ENCODE data around the gene PPP1R12B.

PPP1R12B gene

DNA sequence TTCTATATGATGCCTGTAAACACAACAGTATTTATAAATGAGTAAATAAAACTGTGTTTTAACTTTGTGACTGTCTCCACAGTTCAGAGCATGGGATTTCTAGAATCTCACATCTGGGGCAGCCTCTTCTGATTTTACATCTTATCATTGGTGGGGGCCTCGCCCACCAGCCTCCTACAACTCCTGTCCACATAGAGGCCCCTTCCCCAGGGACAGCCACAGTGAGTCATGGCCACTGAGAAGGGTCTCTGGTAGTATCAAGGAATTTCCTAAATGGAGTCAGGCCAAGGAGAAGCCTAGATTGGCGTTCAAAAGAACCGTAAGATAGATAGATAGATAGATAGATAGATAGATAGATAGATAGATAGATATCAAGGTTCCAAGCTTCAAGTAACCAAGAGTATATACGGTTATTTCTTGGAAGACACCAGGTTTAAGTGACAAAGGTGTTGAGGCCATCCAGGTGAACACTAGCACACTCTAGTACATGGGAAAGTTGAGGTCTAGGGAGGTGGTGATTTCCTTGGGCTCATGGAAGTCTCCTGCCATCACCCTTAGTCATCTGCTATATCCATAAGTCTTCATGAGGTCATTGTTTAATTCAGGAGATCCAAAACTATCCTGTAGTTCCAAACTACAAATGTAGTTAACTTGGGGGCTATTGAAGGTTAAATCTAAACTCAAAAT is 240.1 kb downstream of the PPP1R12B start:
- H3K4me1 ChIP-seq (ENCODE audit: control insufficient read depth in 1 of 2, insufficient read depth in 1 of 2, low read depth in 1 of 2, low read length in 1 of 2), result peaks cover 0 to 15% of the 10 kb centered on the region in 2 experiments
- H3K27ac ChIP-seq, result no peak overlapping the region
- no peak for TF ChIP-seq CTCF (IDR thresholded peaks at IDR 0.05)

DNA sequence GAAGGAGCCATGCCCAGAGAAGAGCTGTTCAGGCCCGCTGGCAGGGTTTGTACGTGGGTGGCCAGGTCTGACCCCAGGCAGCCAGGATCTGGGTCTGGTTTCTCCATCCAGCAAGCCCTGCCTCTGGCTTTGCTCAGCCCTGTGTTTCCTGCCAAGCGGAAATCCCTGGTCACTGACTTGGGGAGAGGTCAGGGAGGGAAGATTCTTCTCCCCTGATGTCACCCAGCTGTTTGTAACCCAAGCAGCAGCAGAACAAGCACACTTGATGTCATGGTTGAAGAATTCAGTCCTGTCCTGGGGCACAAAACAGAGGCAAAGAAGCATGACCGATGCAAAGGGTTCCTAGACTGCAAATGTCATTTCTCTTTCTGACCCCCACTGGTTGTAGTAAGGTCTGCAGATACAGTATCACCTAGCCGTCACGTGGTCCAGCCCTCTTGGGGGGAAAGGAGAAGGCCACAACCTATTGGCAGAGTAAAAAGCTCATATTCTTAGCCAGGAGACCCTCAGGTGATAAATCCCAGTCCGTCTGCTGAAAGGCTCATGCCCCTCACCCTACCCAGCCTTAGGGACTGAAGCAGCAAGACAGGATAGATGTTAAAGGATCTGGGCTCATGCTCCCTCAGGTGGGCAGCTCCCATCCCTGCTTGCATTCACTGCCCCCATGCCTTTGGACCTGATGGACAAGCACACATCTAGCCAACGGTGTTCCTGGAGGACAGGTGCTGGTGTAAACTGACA is 240.9 kb downstream of the PPP1R12B start:
- Histone ChIP-seq H3K27me3 (no peaks in the 10 kb centered on the region), H3K4me1 (ENCODE audit: control insufficient read depth in 1 of 2, insufficient read depth in 1 of 2, low read depth in 1 of 2, low read length in 1 of 2) (peaks cover 0 to 15% of the 10 kb centered on the region in 2 experiments), H3K27ac (no peak overlapping the region), H3K36me3 (peaks cover 86% of the 10 kb centered on the region), H3K4me3 (ENCODE audit: low read depth in 1 of 2, low read length in 1 of 2) (no peak overlapping the region), H3K9me3 (no peaks in the 10 kb centered on the region)
- no peak for TF ChIP-seq CTCF (IDR thresholded peaks at IDR 0.05)

More for the DNA sequence above, 240.1 kb downstream of the PPP1R12B start:
- Histone ChIP-seq H3K27me3 (no peaks in the 10 kb centered on the region), H3K9me3 (no peaks in the 10 kb centered on the region), H3K4me3 (ENCODE audit: low read depth in 1 of 2, low read length in 1 of 2) (no peak overlapping the region), H3K36me3 (peaks cover 86% of the 10 kb centered on the region)

GRCh38 chr1:202590126-202590525 is 241.6 kb downstream of the PPP1R12B start:
- Histone ChIP-seq H3K27ac (no peak overlapping the region), H3K4me3 (ENCODE audit: low read depth in 1 of 2, low read length in 1 of 2) (no peak overlapping the region)

DNA sequence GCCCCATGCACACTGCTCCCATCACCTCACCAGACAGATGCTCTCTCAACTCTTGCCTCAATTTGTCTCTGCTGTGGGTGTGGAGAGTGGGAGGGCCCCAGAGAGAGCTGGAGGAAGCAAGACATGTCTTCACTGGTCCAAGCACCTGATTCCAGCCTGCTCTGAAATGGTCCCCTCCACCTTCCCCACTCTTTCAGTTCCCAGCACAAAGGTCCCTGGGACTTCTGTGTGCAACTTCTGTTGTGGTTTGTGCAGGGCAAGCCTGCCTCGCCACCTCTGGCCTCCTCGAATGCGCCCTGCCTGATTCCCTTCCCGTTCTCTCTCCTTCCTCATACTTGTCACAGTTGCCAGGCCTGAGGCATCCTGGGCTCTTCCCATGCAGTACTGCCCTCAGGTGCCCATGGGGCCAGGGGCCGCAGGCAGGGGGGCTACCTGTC is 242.5 kb downstream of the PPP1R12B start:
- no peak overlapping the region for H3K27ac ChIP-seq
- no peak for TF ChIP-seq CTCF (IDR thresholded peaks at IDR 0.05)
- no peaks in the 10 kb centered on the region for H3K27me3 ChIP-seq
- peaks cover 0 to 10% of the 10 kb centered on the region in 2 experiments for H3K4me1 ChIP-seq (ENCODE audit: control insufficient read depth in 1 of 2, insufficient read depth in 1 of 2, low read depth in 1 of 2, low read length in 1 of 2)
- H3K9me3 ChIP-seq, result no peaks in the 10 kb centered on the region
- peaks cover 90% of the 10 kb centered on the region for H3K36me3 ChIP-seq
- H3K4me3 ChIP-seq (ENCODE audit: low read depth in 1 of 2, low read length in 1 of 2), result no peak overlapping the region

More at GRCh38 chr1:202590126-202590525, 241.6 kb downstream of the PPP1R12B start:
- peaks cover 0 to 15% of the 10 kb centered on the region in 2 experiments for H3K4me1 ChIP-seq (ENCODE audit: control insufficient read depth in 1 of 2, insufficient read depth in 1 of 2, low read depth in 1 of 2, low read length in 1 of 2)
- H3K36me3 ChIP-seq, result peaks cover 86% of the 10 kb centered on the region
- no peaks in the 10 kb centered on the region for H3K27me3 ChIP-seq
- TF ChIP-seq CTCF (IDR thresholded peaks at IDR 0.05), result no peak
- H3K9me3 ChIP-seq, result no peaks in the 10 kb centered on the region

DNA sequence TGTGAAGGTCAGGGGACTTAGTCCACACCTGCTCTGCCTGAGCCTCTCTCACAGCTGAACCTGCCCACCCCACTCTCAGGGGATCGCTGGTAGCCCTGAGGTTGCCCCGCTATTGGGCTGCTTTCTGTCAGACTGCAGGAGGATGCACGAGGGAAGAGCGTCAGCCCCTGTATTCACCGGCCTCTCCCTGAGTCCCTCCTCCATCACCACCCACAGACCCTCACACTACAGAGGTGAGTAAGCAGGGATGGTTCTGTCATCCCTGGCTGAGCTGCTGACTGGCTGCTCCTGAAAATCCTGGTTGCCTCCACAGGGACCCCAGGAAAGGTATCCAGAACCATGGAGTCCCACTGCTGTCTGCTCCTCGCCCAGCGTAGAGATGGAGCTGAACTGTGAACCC is 243.0 kb downstream of the PPP1R12B start:
- Histone ChIP-seq H3K27me3 (no peaks in the 10 kb centered on the region), H3K9me3 (no peaks in the 10 kb centered on the region), H3K36me3 (peaks cover 86% of the 10 kb centered on the region), H3K4me3 (ENCODE audit: low read depth in 1 of 2, low read length in 1 of 2) (no peak overlapping the region), H3K4me1 (ENCODE audit: control insufficient read depth in 1 of 2, insufficient read depth in 1 of 2, low read depth in 1 of 2, low read length in 1 of 2) (peaks cover 0 to 5% of the 10 kb centered on the region in 2 experiments), H3K27ac (no peak overlapping the region)
- no peak for TF ChIP-seq CTCF (IDR thresholded peaks at IDR 0.05)
